WTC11 (cell line): ENCODE results near the gene ATP6V0E1. TPM values are rescaled to one million over a fixed set of nuclear protein-coding genes. Genes with fewer than 3 reads are reported as not detected.

ENCODE experiments used
- ATAC-seq: fragments of 200-7000 bp; cut with Tn5 transposase; 2 replicates; pipeline ENCODE4 v1.10.0; 2021; ENCODE audit warnings: mild to moderate bottlenecking, moderate library complexity
- CTCF ChIA-PET: fragments of 300-600 bp; sonication (Branson Sonifier 250); formaldehyde crosslinking; loops from one replicate; lab custom pipeline; 2021; ENCODE audit warnings: antibody characterized with exemption; lab: Charles Lee
- POLR2A ChIA-PET: fragments of 350-600 bp; sonication (Branson Sonifier 250); formaldehyde crosslinking; loops from one replicate; lab custom pipeline; 2021; ENCODE audit warnings: antibody characterized with exemption; lab: Charles Lee
- DNase-seq: peaks from one replicate; pipeline ENCODE4 v3.0.0; 2021; ENCODE audit warnings: low spot score
- H3K27ac Mint-ChIP-seq: 2 replicates; pipeline ENCODE4 v1.8.0; 2021; ENCODE audit warnings: mixed read lengths
- H3K27me3 Mint-ChIP-seq: 2 replicates; pipeline ENCODE4 v1.8.0; 2021; ENCODE audit warnings: low read depth, mild to moderate bottlenecking, moderate library complexity, mixed read lengths
- H3K36me3 Mint-ChIP-seq: 2 replicates; pipeline ENCODE4 v1.8.0; 2021; ENCODE audit warnings: mixed read lengths
- H3K4me1 Mint-ChIP-seq: 2 replicates; pipeline ENCODE4 v1.8.0; 2022; ENCODE audit warnings: mixed read lengths
- H3K4me3 Mint-ChIP-seq: 2 replicates; pipeline ENCODE4 v1.8.0; 2021; ENCODE audit warnings: mild to moderate bottlenecking, moderate library complexity, mixed read lengths
- H3K9me3 Mint-ChIP-seq: 2 replicates; pipeline ENCODE4 v1.8.0; 2021; ENCODE audit warnings: mixed read lengths
- ATF3 ChIP-seq: sonication (generic); formaldehyde crosslinking; conservative IDR thresholded peaks from 2 replicates; pipeline ENCODE4 v1.8.1; 2022; ENCODE audit warnings: mild to moderate bottlenecking, missing genetic modification reagents
- CBFB ChIP-seq: sonication (generic); formaldehyde crosslinking; IDR thresholded peaks from 2 replicates; pipeline ENCODE4 v1.8.1; 2022; ENCODE audit warnings: mild to moderate bottlenecking, low read depth, missing genetic modification reagents
- CREM ChIP-seq: sonication (generic); formaldehyde crosslinking; IDR thresholded peaks from 2 replicates; pipeline ENCODE4 v1.8.1; 2022; ENCODE audit warnings: mild to moderate bottlenecking, missing genetic modification reagents, moderate library complexity
- E2F5 ChIP-seq: sonication (generic); formaldehyde crosslinking; IDR thresholded peaks from 2 replicates; pipeline ENCODE4 v1.8.1; 2022; ENCODE audit warnings: mild to moderate bottlenecking, moderate library complexity, missing genetic modification reagents
- ELF4 ChIP-seq: sonication (generic); formaldehyde crosslinking; IDR thresholded peaks from 2 replicates; pipeline ENCODE4 v1.8.1; 2022; ENCODE audit warnings: low read depth, mild to moderate bottlenecking, moderate library complexity, missing genetic modification reagents
- FOXJ3 ChIP-seq: sonication (generic); formaldehyde crosslinking; IDR thresholded peaks from 2 replicates; pipeline ENCODE4 v1.9.0; 2021; ENCODE audit warnings: missing genetic modification reagents, mild to moderate bottlenecking, borderline replicate concordance
- FOXP4 ChIP-seq: sonication (generic); formaldehyde crosslinking; IDR thresholded peaks from 2 replicates; pipeline ENCODE4 v1.8.0; 2022; ENCODE audit warnings: mild to moderate bottlenecking, missing genetic modification reagents
- GTF2I ChIP-seq: fragments of 250-450 bp; sonication (Bioruptor Pico); conservative IDR thresholded peaks from 2 replicates; pipeline ENCODE4 v1.4.0; 2021; ENCODE audit warnings: mild to moderate bottlenecking
- IRF1 ChIP-seq: sonication (generic); formaldehyde crosslinking; IDR thresholded peaks from 2 replicates; pipeline ENCODE4 v1.8.0; 2023; ENCODE audit warnings: missing genetic modification reagents
- NFATC4 ChIP-seq: fragments of 250-450 bp; sonication (Bioruptor Pico); IDR thresholded peaks from 2 replicates; pipeline ENCODE4 v1.9.0; 2021; ENCODE audit warnings: mild to moderate bottlenecking
- NFYB ChIP-seq: sonication (generic); formaldehyde crosslinking; conservative IDR thresholded peaks from 2 replicates; pipeline ENCODE4 v1.8.0; 2022; ENCODE audit warnings: low read depth, missing genetic modification reagents
- NR1H2 ChIP-seq: sonication (generic); formaldehyde crosslinking; IDR thresholded peaks from 2 replicates; pipeline ENCODE4 v1.9.0; 2021; ENCODE audit warnings: mild to moderate bottlenecking, moderate library complexity, missing genetic modification reagents
- NR2C2 ChIP-seq: sonication (generic); formaldehyde crosslinking; IDR thresholded peaks from 2 replicates; pipeline ENCODE4 v1.8.0; 2022; ENCODE audit warnings: mild to moderate bottlenecking, missing genetic modification reagents
- NR3C1 ChIP-seq: sonication (generic); formaldehyde crosslinking; conservative IDR thresholded peaks from 2 replicates; pipeline ENCODE4 v1.8.1; 2023; ENCODE audit warnings: low read depth, mild to moderate bottlenecking, missing genetic modification reagents
- OVOL2 ChIP-seq: fragments of 250-450 bp; sonication (Bioruptor Pico); IDR thresholded peaks from 2 replicates; pipeline ENCODE4 v1.9.0; 2021; ENCODE audit warnings: mild to moderate bottlenecking, borderline replicate concordance
- SMAD4 ChIP-seq: sonication (generic); formaldehyde crosslinking; IDR thresholded peaks from 2 replicates; pipeline ENCODE4 v1.8.0; 2022; ENCODE audit warnings: mild to moderate bottlenecking, missing genetic modification reagents
- SP1 ChIP-seq: sonication (generic); formaldehyde crosslinking; conservative IDR thresholded peaks from 2 replicates; pipeline ENCODE4 v1.8.1; 2022; ENCODE audit warnings: missing genetic modification reagents
- TCF7 ChIP-seq: sonication (generic); formaldehyde crosslinking; IDR thresholded peaks from 2 replicates; pipeline ENCODE4 v1.8.0; 2022; ENCODE audit warnings: mild to moderate bottlenecking, low read depth, missing genetic modification reagents, moderate library complexity
- TEAD1 ChIP-seq: sonication (generic); formaldehyde crosslinking; IDR thresholded peaks from 2 replicates; pipeline ENCODE4 v1.8.0; 2022; ENCODE audit warnings: mild to moderate bottlenecking, missing genetic modification reagents
- USF1 ChIP-seq: sonication (generic); formaldehyde crosslinking; IDR thresholded peaks from 2 replicates; pipeline ENCODE4 v1.8.0; 2022; ENCODE audit warnings: mild to moderate bottlenecking, missing genetic modification reagents
- ZNF121 ChIP-seq: sonication (generic); formaldehyde crosslinking; IDR thresholded peaks from 2 replicates; pipeline ENCODE4 v1.8.0; 2023; ENCODE audit warnings: missing genetic modification reagents
- ZNF263 ChIP-seq: sonication (generic); formaldehyde crosslinking; IDR thresholded peaks from 2 replicates; pipeline ENCODE4 v1.8.1; 2022; ENCODE audit warnings: low read depth, mild to moderate bottlenecking, moderate library complexity, missing genetic modification reagents
- ZNF512 ChIP-seq: sonication (generic); formaldehyde crosslinking; IDR thresholded peaks from 2 replicates; pipeline ENCODE4 v1.8.1; 2022; ENCODE audit warnings: missing genetic modification reagents, borderline replicate concordance
- total RNA-seq: library from RNA; stranded (reverse); gene quantifications from 3 replicates; pipeline ENCODE4 v1.2.3, GENCODE V29; 2021

ATP6V0E1 gene
- total RNA-seq, 1 experiment from 2014 or later, result 80.9 TPM

GRCh38 chr5:172999974-173000373 is 16.4 kb downstream of the ATP6V0E1 start (continued):
- TF ChIP-seq USF1 (CRISPR knock-in tag) (no peak), NFATC4 (CRISPR knock-in tag) (no peak)

- Mint-ChIP-seq H3K27ac (0 out of 2 replicates have a peak overlapping the region, but pooled peaks have one; percentile 13), H3K4me3 (no peak overlapping the region), H3K9me3 (no peaks in the 10 kb centered on the region), H3K27me3 (no peaks in the 10 kb centered on the region)
- ChIA-PET POLR2A (interaction anchor here (0.5 to 0.7 kb wide), 2 partner anchors 213 to 1785 kb away, joined by 3 to 4 read pairs; no protein-coding TSS in a partner anchor), CTCF (interaction anchor here (0.7 kb wide), 2 partner anchors 10 to 39 kb away, joined by 3 to 9 read pairs; no protein-coding TSS in a partner anchor)
- no peak for TF ChIP-seq ZNF121 (CRISPR knock-in tag)
- TF ChIP-seq, all 79 proteins: peak for 0
- DNase-seq (no peak), ATAC-seq (no peak)
- Mint-ChIP-seq H3K36me3 (peaks cover 11% of the 10 kb centered on the region), H3K4me1 (peaks cover 11% of the 10 kb centered on the region)
Observed at GRCh38 chr5:173001229-173001841, 17.8 kb downstream of the ATP6V0E1 start.

- Mint-ChIP-seq H3K27me3 (no peaks in the 10 kb centered on the region), H3K9me3 (no peaks in the 10 kb centered on the region), H3K27ac (peak overlapping the region; percentile 40; the same call in 1 of the 2 replicates), H3K4me3 (no peak overlapping the region), H3K36me3 (no peaks in the 10 kb centered on the region), H3K4me1 (peaks cover 11% of the 10 kb centered on the region)
- ATAC-seq, result no peak
- no peak for DNase-seq
- no peak for TF ChIP-seq OVOL2
- TF ChIP-seq TCF7 (CRISPR knock-in tag), result no peak
- TF ChIP-seq ATF3, result no peak
- no peak for TF ChIP-seq SMAD4 (CRISPR knock-in tag)
- TF ChIP-seq ZNF263, result no peak
- TF ChIP-seq CREM (CRISPR knock-in tag), result no peak
- TF ChIP-seq FOXJ3 (CRISPR knock-in tag), result no peak
- TF ChIP-seq GTF2I (CRISPR knock-in tag), result no peak
- no peak for TF ChIP-seq FOXP4
- no peak for TF ChIP-seq IRF1 (CRISPR knock-in tag)
- no peak for TF ChIP-seq NR2C2
- no peak for TF ChIP-seq ZNF512 (CRISPR knock-in tag)
- no peak for TF ChIP-seq NR1H2 (CRISPR knock-in tag)
- TF ChIP-seq NFYB, result no peak
- TF ChIP-seq TEAD1, result no peak
- no peak for TF ChIP-seq NR3C1
- no peak for TF ChIP-seq CBFB (CRISPR knock-in tag)
- TF ChIP-seq SP1 (CRISPR knock-in tag), result no peak
- TF ChIP-seq ELF4 (CRISPR knock-in tag), result no peak
- TF ChIP-seq E2F5 (CRISPR knock-in tag), result no peak
- POLR2A ChIA-PET, result no interaction called here
- CTCF ChIA-PET, result interaction anchor here (0.6 kb wide), 1 partner anchor 9 kb away, joined by 3 read pairs; no protein-coding TSS in a partner anchor
Observed at GRCh38 chr5:173003360-173003759, 19.8 kb downstream of the ATP6V0E1 start.
